Activated naive CD8-positive, alpha-beta T cell treated with anti-CD3 and anti-CD28 coated beads, Interleukin-2, amount 50 U/mL, for 24 hours (primary cell): ENCODE data around the gene ACTRT2.

Source experiments
- ATAC-seq: fragments of 150-1000 bp; cut with Tn5 transposase; one replicate; pipeline ENCODE4 v1.10.0; 2021
- DNase-seq: peaks from one replicate; pipeline ENCODE4 v3.0.0; 2021
- H3K27ac Mint-ChIP-seq: one replicate; pipeline ENCODE4 v1.8.0; 2021; ENCODE audit warnings: mild to moderate bottlenecking, mixed read lengths
- H3K27me3 Mint-ChIP-seq: one replicate; pipeline ENCODE4 v1.8.0; 2021; ENCODE audit warnings: mixed read lengths
- H3K36me3 Mint-ChIP-seq: one replicate; pipeline ENCODE4 v1.8.0; 2021; ENCODE audit warnings: low read depth, mixed read lengths
- H3K4me1 Mint-ChIP-seq: one replicate; pipeline ENCODE4 v1.8.0; 2021; ENCODE audit warnings: mixed read lengths
- H3K4me3 Mint-ChIP-seq: one replicate; pipeline ENCODE4 v1.8.0; 2021; ENCODE audit warnings: mild to moderate bottlenecking, moderate library complexity, mixed read lengths
- H3K9me3 Mint-ChIP-seq: one replicate; pipeline ENCODE4 v1.8.0; 2021; ENCODE audit warnings: mixed read lengths

ACTRT2 gene

DNA sequence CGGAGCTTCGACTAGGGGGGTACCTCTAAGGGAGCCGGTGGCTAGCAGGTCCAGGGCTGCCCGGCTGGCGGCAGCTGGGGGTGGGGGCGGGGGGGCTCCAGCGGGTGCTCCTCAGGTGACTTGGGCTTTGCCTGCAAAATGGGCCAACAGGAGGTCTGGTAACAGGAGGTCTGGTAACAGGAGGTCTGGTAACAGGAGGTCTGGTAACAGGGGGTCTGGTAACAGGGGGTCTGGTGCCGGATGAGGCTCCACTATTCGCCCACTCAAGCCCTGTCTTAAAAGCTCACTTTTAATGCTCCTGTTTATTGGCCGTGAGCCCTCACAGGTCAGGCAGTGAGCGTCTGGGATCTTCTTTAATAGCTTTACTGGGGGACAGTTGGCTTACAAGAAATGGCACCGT is 40.4 kb upstream of the ACTRT2 start:
- Mint-ChIP-seq H3K36me3 (no peaks in the 10 kb centered on the region), H3K27ac (no peak overlapping the region), H3K4me3 (no peak overlapping the region), H3K27me3 (peaks cover 2% of the 10 kb centered on the region), H3K9me3 (no peaks in the 10 kb centered on the region), H3K4me1 (no peaks in the 10 kb centered on the region)
- ATAC-seq (no peak), DNase-seq (no peak)

DNA sequence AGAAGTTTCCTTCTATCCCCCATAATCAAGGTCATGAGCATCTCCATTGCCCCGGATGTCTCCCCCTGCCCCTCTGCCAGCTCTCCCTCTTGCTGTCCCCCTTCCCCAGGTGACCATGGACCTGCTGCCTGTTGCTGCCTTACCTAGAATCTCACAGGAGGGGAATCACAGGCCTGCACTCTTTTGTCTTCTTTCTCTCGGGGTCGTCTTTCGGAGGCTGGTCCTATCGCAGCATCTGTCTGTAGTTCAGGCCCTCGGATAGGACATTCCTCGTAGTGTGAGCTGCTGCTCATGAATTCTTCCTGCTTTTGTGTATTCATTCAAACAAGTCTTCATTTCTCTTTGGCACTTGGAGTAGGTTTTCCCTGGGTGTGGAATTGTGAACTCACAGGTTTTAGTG is 39.9 kb upstream of the ACTRT2 start:
- no peak for DNase-seq
- H3K9me3 Mint-ChIP-seq: no peaks in the 10 kb centered on the region

DNA sequence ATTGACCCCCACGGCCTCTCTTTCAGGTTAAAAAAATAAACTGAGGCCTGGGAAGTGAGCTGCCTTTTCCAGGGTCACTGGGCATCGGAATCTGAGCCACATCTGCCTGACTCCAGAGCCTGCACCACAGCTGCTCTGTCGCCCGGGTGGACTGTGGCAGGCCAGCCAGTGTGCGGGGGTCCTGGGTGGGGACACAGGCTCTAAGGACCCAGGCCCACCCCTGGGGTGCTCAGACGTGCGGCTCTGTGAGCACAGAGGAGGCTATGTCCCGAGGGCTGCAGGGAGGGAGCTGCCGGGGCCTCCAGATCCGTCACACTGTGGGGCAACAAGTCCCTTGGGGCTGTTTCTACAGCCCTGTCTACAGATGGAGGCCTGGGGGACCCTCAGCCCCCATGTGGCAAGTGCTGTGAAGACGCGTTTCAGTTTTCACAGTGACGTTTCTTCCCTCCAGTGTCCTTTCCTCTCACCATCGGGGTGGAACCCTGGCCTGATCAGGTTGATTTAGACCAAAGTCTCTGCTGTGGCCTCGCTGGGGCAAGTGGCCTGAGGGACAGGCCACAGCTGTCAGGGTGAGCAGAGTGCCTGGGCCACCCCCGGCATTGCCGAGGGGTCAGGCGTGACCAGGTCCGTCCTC is 39.2 kb upstream of the ACTRT2 start:
- H3K36me3 Mint-ChIP-seq: no peaks in the 10 kb centered on the region
- peaks cover 2% of the 10 kb centered on the region for H3K27me3 Mint-ChIP-seq
- H3K4me1 Mint-ChIP-seq: no peaks in the 10 kb centered on the region
- no peak overlapping the region for H3K27ac Mint-ChIP-seq
- no peaks in the 10 kb centered on the region for H3K9me3 Mint-ChIP-seq
- ATAC-seq (no peak), DNase-seq (no peak)
- H3K4me3 Mint-ChIP-seq: no peak overlapping the region

More for the DNA sequence above, 39.9 kb upstream of the ACTRT2 start:
- H3K27me3 Mint-ChIP-seq: peaks cover 2% of the 10 kb centered on the region
- no peak overlapping the region for H3K4me3 Mint-ChIP-seq
- ATAC-seq: no peak
- H3K27ac Mint-ChIP-seq: no peak overlapping the region
- no peaks in the 10 kb centered on the region for H3K4me1 Mint-ChIP-seq
- no peaks in the 10 kb centered on the region for H3K36me3 Mint-ChIP-seq

DNA sequence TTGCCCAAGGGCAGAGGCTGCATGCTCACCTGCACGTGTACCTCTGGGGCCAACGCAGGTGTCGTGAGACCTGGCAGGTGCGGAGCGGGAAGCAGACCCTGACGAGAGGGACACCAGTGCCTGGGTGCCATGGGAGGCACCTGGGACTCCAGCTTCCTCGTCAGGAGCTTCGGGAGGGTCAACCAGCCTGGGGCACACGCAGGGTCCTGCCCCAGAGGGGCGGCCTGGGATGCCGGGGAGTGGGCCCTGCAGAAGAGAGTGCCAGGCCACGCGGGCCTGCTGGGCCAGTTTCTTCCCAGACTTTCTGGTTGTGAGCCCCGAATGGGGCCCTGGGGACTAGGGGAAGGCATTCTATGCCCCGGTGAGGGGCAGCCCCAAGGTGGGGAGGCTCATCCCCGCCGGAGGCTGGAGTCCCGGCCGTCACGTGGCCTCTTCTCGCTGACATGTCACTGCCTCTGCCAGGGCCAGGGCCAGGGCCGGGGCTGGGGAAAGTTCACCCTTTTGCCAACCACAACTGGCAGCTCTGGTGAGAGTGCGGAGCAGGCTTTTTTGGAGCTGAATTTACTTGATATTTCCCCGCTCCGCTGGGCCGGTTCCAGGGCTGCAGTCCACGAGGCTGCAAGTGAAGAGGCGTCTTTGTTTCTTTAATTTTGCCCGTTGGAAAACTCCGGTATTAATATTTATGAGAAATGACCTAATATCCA is 38.5 kb upstream of the ACTRT2 start:
- H3K4me1 Mint-ChIP-seq: no peaks in the 10 kb centered on the region
- ATAC-seq: no peak
- no peaks in the 10 kb centered on the region for H3K36me3 Mint-ChIP-seq
- peaks cover 2% of the 10 kb centered on the region for H3K27me3 Mint-ChIP-seq
- no peak for DNase-seq
- H3K4me3 Mint-ChIP-seq: no peak overlapping the region
- no peak overlapping the region for H3K27ac Mint-ChIP-seq
- no peaks in the 10 kb centered on the region for H3K9me3 Mint-ChIP-seq

DNA sequence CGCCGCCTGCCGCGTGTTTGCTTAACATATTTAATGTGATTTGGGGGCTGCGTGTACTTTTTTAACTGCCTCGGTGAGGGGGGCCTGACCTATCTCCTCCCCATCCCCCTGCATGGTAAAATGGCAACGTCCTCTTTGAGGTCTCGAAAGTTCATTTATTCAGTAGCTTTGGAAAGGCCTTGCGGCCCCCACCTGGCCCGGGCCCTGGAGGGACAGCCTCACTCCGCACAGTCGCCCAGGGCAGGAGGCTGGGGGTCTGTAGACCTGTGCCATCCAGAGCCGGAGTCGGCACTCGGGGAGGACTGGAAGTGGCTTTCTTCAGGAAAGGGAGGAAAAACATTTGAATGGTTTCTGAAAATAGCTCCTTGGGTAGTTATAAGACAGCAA is 38.0 kb upstream of the ACTRT2 start:
- Mint-ChIP-seq H3K36me3 (no peaks in the 10 kb centered on the region), H3K4me1 (no peaks in the 10 kb centered on the region), H3K9me3 (no peaks in the 10 kb centered on the region), H3K27ac (no peak overlapping the region), H3K4me3 (no peak overlapping the region), H3K27me3 (peaks cover 2% of the 10 kb centered on the region)
- ATAC-seq: no peak
- no peak for DNase-seq

DNA sequence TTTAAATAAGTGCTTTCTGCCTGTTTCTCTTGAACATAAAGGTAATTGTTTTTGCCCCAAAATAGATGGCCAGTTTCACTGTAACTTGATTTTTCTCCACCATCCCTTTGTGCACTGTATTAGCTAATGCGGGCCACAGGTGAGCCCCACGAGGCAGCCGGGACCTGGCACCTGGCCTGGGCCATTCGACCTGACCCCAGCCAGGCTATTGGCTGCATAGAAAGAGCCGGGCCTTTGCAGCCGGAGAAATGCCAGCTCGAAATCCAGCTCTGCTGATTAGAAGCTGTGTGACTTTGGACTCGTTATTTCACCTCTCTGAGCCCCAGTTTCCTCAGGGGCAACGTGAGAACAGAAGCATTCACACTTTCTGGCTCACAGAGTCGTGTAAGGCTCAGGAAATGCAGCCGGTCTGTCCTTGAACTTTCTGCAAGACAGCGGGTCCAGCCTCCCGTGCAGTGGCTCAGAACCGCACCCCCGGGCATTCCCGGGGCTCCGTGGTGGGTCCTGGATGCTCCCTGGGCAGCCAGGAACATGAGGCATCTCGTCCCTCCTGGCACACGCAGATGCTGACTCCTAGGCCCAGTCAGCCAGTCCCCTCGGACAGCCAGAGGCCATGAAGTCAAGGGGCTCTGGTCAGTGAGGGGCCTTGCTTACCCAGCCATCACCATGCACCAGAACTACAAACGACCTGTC is 37.4 kb upstream of the ACTRT2 start:
- peaks cover 2% of the 10 kb centered on the region for H3K27me3 Mint-ChIP-seq
- no peak overlapping the region for H3K27ac Mint-ChIP-seq
- no peak overlapping the region for H3K4me3 Mint-ChIP-seq
- ATAC-seq (no peak), DNase-seq (no peak)
- no peaks in the 10 kb centered on the region for H3K9me3 Mint-ChIP-seq
- no peaks in the 10 kb centered on the region for H3K36me3 Mint-ChIP-seq
- no peaks in the 10 kb centered on the region for H3K4me1 Mint-ChIP-seq

DNA sequence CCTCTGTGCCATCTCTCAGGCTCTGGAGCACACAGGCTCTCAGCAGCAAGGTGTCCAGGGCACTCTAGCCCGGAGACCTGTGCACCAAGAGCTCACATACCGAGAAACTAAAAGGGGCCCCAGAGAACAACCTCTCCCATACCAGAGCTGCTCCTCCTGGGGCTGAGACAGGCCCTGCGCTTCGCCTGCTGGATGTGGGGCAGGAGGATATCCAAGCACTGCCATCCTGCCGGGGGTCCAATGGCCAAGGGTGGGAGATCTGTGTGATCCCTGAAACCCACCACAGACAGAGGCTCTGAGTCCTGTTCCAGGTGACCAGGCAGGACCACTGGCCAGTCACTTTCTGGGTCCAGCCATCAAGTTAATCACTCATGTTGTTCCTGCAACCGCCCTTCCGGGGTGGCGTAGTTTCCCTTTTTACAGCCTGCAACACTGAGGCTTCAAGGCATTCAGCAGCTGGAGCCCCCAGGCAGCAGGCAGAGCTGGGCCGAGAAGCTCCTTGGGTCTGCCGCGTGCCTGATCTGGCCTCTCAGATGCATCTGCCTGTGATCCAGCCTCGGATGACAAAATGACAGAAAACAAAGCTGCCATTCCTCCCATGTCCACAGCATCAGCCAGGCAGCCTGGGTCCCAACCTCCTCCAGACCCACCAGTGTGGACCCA is 36.7 kb upstream of the ACTRT2 start:
- Mint-ChIP-seq H3K27me3 (peaks cover 6% of the 10 kb centered on the region), H3K27ac (no peak overlapping the region), H3K9me3 (no peaks in the 10 kb centered on the region), H3K4me3 (no peak overlapping the region), H3K36me3 (no peaks in the 10 kb centered on the region), H3K4me1 (no peaks in the 10 kb centered on the region)
- no peak for ATAC-seq
- no peak for DNase-seq

DNA sequence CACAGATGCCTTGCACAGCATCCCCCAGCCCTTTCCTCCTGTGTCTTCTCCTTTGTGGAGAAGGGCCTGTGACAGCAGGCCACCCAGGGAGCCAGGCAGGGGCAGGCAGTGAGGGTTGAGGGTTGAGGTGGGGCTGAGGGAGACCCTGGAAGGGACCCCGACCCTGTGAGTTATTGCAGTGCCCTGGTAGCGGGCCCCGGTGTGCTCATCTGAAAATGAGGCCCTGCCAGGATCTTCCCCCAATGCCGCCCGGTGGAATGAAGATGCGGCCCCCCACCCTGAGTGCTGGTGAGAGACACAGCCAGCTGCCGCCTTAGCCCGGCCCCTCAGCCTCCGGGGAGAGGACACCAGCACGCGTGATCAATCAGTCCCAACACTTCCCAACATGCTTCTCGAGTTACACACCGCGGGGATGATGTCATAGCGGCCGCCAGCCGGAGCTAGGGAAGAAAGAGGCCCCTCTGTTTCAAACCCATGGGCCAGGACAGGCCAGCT is 36.2 kb upstream of the ACTRT2 start:
- H3K36me3 Mint-ChIP-seq: no peaks in the 10 kb centered on the region
- H3K27me3 Mint-ChIP-seq: peaks cover 6% of the 10 kb centered on the region
- no peak overlapping the region for H3K4me3 Mint-ChIP-seq
- DNase-seq (no peak), ATAC-seq (no peak)
- H3K4me1 Mint-ChIP-seq: no peaks in the 10 kb centered on the region
- H3K27ac Mint-ChIP-seq: no peak overlapping the region
- no peaks in the 10 kb centered on the region for H3K9me3 Mint-ChIP-seq

DNA sequence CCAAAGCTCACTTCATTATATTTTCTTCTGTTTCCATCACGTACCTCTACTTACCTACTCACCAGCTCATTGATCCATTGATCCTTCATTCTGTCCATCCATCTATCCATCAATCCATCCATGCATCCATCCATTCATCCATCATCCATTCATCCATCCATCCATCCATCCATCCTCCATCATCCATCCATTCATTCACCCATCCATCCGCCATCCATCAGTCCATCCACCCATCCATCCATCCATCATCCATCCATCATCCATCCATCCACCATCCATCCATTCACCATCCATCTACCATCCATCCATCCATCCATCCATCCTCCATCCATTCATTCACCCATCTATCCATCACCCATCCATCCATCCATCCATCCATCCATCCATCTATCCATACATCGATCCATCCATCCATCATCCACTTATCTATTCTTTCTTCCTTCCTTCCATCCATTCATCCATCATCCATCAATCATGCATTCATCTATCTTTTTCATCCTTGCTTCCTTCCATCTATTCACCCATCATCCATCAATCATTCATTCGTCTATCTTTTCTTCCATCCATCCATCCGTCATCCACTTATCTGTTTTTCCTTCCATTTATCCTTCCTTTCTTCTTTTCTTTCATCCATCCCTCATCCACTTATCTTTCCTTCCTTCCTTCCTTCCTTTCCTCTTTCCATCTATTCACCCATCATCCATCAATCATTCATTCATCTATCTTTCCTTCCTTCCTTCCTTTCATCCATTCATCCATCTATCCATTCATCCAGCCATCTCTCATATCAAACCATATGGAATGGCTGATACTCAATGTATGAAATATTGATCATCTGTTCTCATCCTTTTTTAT is 35.3 kb upstream of the ACTRT2 start:
- Mint-ChIP-seq H3K36me3 (no peaks in the 10 kb centered on the region), H3K9me3 (no peaks in the 10 kb centered on the region), H3K27ac (no peak overlapping the region), H3K4me1 (no peaks in the 10 kb centered on the region), H3K4me3 (no peak overlapping the region), H3K27me3 (peaks cover 6% of the 10 kb centered on the region)
- ATAC-seq: no peak
- no peak for DNase-seq

DNA sequence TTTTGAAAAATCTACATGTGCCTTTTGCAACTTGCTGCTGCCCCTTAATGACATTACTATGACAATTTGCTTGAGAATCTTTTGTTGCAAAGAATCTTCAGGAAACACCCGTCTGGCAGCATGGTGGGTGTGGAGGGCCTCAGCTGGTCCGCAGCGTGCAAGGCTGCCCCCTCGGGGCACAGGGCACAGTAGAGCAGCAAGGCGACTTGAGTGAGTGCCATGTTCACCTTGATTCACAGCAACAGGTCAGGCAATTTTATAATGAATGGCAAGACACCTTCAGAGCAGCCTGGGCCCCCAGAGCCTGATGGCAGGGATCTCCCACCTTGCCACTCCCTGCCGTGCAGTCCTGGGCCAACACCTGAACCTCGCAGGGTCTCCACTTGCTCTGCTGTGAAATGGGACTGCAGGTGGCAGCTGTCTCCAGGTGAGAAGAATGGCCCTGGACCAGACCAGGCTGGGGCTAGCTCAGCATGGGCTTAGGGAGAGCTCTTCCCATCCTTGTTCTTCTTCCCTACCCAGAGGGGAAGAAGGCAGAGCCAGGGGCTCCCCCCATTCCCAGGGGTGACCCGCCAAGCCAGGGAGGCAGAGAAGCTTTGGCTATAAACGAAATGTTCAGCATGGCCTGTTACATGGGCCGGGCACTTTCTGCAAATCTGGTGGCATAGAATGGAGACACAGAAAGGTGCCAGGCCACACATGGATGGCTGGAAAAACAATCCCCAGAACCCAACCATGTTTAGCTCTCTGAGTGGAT is 34.5 kb upstream of the ACTRT2 start:
- no peaks in the 10 kb centered on the region for H3K9me3 Mint-ChIP-seq
- no peaks in the 10 kb centered on the region for H3K36me3 Mint-ChIP-seq
- no peak overlapping the region for H3K27ac Mint-ChIP-seq
- no peak overlapping the region for H3K4me3 Mint-ChIP-seq
- H3K4me1 Mint-ChIP-seq: no peaks in the 10 kb centered on the region
- ATAC-seq (no peak), DNase-seq (no peak)
- H3K27me3 Mint-ChIP-seq: peaks cover 6% of the 10 kb centered on the region

DNA sequence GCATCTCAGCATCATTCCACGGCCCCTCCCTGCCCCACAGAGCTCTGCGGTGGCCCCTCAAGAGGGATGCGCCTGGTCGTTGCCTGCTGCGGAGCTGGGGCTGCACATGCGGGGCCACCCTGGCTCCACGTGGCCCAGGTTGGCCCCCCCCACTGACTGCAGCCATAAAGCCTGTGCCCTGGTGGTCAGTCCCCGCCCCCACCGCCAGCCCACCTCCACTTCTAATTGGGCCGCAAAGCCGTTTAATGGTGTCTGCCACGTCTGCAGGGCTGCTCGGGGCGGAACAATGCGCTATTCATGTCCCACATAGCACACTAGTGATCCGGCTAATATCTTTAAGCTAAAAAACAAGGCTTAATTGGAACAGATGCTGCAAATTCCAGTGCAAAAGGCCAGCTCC is 33.5 kb upstream of the ACTRT2 start:
- Mint-ChIP-seq H3K27ac (no peak overlapping the region), H3K36me3 (no peaks in the 10 kb centered on the region), H3K27me3 (peaks cover 6% of the 10 kb centered on the region), H3K9me3 (no peaks in the 10 kb centered on the region), H3K4me3 (no peak overlapping the region), H3K4me1 (no peaks in the 10 kb centered on the region)
- ATAC-seq (no peak), DNase-seq (no peak)

DNA sequence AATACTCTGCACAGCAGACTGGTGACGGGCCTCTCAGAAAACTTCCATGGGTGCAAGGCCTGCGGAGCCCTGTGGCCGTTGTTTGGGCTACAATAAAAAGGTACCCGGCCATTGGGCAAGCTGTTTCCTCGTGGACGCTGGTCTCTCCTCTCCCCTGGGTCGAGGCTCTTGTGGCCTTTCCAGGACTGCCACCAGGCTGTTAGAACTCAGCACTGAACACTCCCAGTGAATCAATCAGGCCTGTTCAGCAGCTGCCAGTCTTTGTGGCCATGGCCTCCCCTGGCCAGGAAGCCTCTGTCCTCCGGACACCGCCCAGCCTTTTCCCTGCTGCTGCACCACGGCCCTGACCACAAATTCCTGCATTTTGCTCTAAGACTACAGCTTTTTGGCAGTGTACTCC is 33.0 kb upstream of the ACTRT2 start:
- ATAC-seq: no peak

DNA sequence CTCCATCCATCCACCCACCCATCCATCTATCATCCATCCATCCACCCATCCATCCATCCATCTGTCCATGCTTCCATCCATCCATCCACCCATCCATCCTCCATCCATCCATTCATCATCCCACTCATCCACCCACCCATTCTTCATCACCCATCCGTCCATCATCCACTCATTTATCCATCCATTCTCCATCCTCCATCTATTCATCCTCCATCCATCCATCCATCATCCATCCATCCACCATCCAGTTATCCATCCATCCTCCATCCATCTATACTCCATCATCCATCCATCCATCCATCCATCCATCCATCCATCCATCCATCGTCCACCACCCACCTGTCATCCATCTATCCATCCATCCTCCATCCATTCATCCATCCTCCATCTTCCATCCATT is 32.1 kb upstream of the ACTRT2 start:
- Mint-ChIP-seq H3K4me1 (no peaks in the 10 kb centered on the region), H3K27ac (no peak overlapping the region), H3K9me3 (peaks cover 5% of the 10 kb centered on the region), H3K36me3 (no peaks in the 10 kb centered on the region), H3K4me3 (no peak overlapping the region), H3K27me3 (peaks cover 6% of the 10 kb centered on the region)
- ATAC-seq (no peak), DNase-seq (no peak)

More for the DNA sequence above, 33.0 kb upstream of the ACTRT2 start:
- H3K36me3 Mint-ChIP-seq: no peaks in the 10 kb centered on the region
- H3K4me3 Mint-ChIP-seq: no peak overlapping the region
- no peak overlapping the region for H3K27ac Mint-ChIP-seq
- no peaks in the 10 kb centered on the region for H3K4me1 Mint-ChIP-seq
- H3K9me3 Mint-ChIP-seq: no peaks in the 10 kb centered on the region
- DNase-seq: no peak
- peaks cover 6% of the 10 kb centered on the region for H3K27me3 Mint-ChIP-seq
